NCI-H2107 treated with DMSO at 0.1 percent for 48 hours (cell line): ENCODE results near the gene CABP1.
"Not testable (repeated sequence)": the region's sequence is repeated elsewhere in the genome, so short reads cannot be mapped to it uniquely, and the experiment has no call there.

Experiments used
- DNase-seq: peaks from one replicate; lab custom pipeline; 2025; ENCODE audit not compliant: unreplicated experiment; lab: John Stamatoyannopoulos, UW

CABP1 gene

GRCh38 chr12:120639771-120640721 lies at the start of gene CABP1:
Gene CABP1, plus strand, starts transcription at chr12:120640626. Its CDS starts 60 bp downstream, at chr12:120640686.
- DNase-seq = no peak

- DNase-seq = no peak
These were observed 49.6 kb upstream of the CABP1 start for GRCh38 chr12:120590741-120591407.

GRCh38 chr12:120592121-120593049 lies 48.0 kb upstream of the CABP1 start:
- no peak for DNase-seq

DNA sequence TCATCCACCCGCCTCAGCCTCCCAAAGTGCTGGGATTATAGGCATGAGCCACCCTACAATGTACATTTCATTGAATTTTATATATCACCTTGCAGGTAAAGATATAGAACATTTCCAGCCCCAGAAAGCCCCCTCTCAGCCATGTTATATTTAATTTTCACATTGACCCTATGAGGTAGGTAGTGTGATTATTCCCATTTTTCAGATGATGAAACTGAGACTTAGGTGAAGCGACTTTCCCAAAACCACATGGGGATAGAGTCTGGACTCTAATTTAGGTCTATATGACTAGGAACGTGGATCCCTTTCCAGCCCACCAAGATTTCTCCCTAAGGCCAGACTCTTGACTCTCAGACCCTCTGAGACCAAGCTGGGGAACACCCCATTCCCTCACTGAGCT lies 43.5 kb upstream of the CABP1 start:
- DNase-seq = no peak

GRCh38 chr12:120597861-120598260 lies 42.6 kb upstream of the CABP1 start:
- DNase-seq = no peak

GRCh38 chr12:120598674-120599463 lies 41.6 kb upstream of the CABP1 start:
- DNase-seq = no peak

DNA sequence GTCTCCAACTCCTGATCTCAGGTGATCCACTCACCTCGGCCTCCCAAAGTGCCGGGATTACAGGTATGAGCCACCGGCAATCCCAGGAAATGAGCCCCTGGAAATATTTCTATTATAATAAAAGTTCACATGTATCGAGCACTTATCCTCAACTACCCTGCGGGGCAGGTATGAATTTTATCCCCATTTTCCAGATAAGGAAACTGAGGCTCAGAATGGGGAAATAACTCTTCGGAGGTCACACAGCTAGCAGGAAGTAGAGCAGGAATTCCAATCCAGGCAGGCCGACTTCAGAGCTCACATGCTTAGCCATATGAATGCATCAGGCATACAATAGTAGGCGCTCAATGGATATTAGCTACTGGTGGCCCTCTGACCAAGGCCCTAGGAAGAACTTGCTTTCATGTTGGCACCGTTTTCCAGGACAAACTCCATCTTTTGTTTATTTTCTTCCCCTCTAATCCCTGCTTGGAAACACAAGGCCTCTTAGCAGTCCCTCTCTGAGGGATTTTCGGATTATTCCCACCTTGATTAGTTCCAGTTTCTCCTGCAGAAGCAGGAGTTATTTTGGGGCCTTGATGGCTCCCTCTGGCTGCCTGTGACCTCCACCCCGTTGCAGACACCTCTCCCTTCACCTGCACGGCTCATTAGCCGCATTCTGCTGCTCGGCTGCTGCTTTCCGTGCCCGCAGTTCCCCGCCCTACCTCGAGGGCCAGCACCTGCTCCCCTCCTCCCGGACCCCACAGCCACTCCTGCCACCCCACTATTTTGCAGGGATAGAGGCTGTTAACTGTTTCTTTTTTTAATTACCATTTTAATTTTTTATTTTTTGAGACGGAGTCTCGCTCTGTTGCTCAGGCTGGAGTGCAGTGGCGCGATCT lies 40.5 kb upstream of the CABP1 start:
- no peak for DNase-seq

DNA sequence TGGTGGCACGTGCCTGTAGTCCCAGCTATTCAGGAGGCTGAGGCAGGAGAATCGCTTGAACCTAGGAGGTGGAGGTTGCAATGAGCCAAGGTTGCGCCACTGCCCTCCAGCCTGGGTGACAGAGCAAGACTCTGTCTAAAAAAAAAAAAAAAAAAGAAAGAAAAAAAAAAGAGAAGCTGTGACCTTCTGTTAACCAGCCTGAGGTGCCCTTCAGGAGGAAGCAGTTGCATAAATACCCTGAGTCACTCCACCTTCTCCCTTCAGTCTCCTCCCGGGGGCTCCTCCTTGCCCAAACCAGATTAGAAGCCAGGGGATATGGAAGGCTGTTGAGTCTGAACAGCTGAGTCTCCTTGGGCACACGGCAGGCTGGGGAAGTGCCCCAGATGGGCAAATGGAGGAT lies 38.0 kb upstream of the CABP1 start:
- DNase-seq = not testable (repeated sequence)

GRCh38 chr12:120610560-120610959 lies 29.9 kb upstream of the CABP1 start:
- DNase-seq = no peak

GRCh38 chr12:120611534-120611933 lies 28.9 kb upstream of the CABP1 start:
- not testable (repeated sequence) for DNase-seq

DNA sequence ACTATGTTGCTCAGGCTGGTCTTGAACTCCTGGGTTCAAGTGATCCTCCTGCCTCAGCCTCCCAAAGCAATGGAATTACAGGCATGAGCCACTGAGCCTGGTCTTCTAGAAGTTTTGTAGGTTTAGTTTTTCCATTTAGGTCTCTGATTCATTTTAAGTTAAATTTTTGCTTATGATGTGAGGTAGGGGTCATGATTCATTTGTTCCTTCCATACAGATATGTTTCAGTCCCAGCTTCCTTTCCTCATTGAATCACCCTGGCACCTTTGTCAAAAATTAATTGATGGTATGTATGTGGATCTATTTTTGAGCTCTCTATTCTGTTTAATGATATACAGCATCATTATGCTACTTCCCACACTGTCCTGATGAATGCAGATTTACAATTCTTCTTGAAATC lies 25.6 kb upstream of the CABP1 start:
- DNase-seq = no peak

GRCh38 chr12:120617193-120617592 lies 23.2 kb upstream of the CABP1 start:
- not testable (repeated sequence) for DNase-seq

- DNase-seq = not testable (repeated sequence)
These were observed 22.7 kb upstream of the CABP1 start for GRCh38 chr12:120617767-120618166.

- no peak for DNase-seq
These were observed 21.3 kb upstream of the CABP1 start for GRCh38 chr12:120618954-120619615.

GRCh38 chr12:120620624-120621023 lies 19.8 kb upstream of the CABP1 start:
- DNase-seq = no peak

DNA sequence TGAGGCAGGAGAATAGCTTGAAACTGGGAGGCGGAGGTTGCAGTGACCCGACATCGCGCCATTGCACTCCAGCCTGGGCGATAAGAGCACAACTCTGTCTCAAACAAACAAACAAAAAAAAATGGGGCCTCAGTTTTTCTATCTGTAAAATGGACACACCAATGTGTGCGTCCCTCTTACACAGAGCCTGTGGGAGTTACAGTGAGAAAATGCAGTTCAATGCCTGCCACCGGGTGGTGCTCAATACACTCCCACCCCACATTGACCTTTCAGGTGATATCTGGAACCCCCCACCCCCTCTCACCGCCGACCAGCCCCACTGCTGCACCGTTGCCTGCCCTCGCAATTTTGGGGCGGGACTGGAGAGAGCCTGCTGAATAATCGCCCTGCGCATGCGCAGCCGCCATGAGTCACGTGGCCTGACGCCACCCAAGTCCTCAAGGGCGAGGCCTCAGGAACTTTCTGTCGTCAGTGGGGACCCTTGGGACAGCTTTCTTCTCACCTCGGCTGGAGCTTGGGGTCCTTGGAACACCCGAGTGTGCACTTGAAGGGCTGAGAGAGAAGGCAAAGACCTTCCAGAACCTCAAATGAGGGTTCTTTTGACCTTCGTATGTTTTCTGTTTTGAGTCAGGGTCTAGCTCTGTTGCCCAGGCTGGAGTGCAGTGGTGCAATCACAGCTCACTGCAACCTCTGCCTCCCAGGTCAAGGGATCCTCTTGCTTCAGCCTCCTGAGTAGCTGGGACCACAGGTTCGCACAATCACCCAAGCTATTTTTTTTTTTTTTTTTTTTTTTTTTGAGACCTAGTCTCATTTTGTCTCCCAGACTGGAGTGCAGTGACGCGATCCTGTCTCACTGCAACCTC lies 14.6 kb upstream of the CABP1 start:
- no peak for DNase-seq

DNA sequence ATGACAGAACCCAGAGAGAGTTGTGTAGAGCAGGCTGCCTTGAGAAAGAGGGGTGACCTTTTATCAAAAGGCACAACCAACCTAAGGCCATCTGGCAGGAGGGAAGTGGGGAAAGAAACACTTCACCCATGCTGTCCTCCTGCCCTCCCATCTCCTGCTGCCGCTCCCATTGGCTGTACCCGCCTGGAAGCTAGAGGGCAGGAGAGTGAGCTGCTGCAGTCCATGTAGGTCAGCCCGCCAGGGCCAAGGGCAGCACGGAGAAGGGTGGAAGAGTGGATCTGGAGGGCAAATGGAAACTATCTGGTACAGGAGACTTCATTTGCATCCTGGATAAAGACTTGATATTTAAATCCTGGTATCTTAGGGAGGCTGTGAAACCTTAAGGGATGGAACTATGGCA lies 11.5 kb upstream of the CABP1 start:
- no peak for DNase-seq
